SW480 (cell line): ENCODE measurements around the gene ASMTL.
"Not testable (repeated sequence)": the region's sequence is repeated elsewhere in the genome, so short reads cannot be mapped to it uniquely, and the experiment has no call there.

ENCODE experiments used
- DNase-seq: peaks from one replicate; pipeline ENCODE4 v3.0.0-alpha.2; 2016; ENCODE audit warnings: low spot score

ASMTL gene

DNA sequence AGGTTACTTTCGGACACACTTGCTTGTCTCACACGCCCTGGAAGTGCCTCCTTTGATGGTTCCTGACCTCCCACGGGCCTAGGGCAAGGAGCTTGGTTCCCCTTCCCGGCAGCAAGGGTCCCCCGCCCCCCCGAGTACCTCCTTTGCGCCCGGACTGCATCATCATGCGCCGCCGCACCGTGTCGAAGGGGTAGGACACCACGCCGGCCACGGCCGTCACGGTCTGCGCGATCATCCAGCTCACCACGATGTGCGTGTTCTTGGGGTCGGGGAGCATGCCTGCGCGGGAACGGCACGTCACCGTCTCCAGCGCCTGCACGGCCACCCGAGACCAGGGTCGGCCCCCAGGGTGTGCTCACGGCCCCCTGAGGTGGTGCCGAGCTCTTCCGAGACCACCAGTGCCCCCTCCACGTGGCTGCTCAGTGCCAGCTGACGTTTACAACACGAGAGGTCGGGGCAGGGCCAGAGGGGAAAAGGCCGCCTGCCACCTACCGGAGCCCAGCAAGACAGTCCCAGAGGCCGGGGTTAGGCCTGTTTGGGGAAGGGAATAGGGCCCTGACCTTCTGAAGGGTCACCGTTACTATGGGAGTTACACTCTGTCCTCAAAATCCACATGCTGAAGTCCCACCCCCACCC is 65.5 kb downstream of the ASMTL start:
- no peak for DNase-seq

DNA sequence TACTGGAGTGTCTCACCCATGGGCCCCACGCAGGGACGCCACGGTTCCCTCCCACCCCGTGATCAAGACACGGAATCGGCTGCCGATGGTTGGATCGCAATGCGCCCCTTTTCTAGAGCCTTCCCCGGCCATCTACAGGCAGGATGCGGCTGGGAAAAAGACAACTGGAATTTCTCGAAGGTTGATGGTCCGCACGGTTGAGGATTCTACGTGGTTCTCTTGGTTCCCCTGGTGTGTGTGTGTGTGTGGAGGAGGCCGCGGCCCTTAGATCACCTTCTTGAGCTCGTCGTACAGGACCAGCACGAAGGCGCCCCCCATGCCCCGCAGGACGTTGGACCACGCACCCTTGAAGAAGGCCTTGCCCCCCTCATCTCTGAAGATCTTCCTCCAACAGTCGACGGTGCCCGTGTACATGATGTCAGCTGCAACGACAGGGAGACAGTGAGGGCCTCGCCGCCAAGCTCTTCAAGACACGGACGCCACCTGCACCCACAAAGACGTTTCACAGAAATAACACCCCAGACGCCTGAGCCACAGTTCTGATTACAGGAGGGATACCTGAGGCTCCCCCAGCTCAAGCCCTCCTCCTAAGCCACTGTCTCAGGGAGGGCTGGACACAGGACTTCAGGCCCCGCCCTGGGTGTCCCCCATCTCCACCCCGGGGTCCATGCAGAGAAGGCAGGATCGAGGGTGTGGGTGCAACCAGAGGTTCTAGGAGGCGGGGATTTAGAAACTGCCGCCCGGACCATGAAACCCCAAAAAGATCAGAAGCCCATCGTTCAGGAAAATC is 66.2 kb downstream of the ASMTL start:
- DNase-seq, result no peak

DNA sequence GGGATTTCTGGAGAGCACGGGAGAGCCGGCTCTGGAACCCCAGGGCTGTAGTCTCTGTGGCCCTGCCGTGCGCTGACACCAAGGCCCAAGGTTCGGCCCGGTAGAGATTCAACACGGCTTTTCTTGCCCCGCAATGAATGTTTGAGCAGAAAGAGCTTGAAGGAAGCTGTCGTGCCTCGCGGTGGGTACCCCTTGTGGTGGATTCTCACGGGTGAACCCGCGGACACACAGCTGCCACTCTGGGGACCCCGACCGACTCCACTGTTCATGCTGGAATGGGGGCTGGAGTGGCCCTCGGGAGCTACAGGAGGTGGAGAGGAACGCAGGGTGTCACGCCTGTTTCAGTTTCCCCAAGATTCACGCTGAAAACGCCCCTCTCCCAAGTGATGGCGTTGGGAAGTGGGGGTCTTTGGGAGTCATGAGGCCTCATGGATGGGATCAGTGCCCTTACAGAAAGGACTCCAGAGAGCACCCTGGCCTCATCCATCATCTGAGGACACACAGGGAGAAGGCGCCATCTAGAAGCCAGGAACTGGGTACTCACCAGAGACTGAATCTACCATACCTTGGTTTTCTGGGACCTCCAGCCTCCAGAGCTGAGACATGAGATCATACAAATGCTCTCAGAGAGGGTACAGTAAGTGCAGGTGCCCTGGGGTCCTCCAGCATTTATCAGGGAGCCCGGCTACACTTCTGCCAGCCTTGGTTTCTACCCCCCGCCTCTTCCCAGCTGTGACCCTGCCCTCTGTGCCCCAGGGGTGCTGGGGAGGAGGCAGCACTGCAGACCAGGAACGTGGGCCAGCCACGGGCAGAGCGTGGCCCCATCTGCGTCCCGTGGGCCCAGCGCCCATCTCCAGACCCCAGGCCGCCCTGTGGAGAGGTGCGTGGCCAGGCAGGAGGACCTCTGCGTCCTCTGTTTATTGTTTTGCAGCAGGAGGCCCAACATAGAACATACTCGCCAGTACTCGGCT is 67.2 kb downstream of the ASMTL start:
- DNase-seq, result no peak

DNA sequence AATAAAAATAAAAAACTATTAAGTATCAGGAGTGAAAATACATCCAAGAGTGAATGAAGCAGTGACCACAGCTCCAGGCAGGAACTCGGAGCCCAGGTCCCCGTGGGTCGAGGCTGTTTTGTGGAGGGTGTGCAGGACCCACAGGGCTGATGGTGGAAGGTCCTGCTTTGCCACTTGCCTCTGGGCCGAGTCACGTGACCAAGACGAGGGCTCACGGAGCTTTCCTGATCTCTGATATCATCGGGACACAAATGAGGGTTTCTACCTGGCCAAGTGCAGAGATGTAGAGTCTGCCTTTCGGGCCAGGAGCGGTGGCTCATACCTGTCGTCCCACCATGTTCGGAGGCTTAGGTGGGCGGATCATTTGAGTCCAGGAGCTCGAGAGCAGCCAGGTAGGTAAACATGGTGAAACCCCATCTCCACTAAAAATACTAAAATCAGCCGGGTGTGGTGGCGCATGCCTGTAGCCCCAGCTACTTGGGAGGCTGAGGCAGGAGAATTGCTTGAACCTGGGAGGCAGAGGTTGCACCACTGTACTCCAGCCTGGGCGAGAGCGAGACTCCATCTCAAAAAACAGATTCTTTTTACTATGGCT is 68.0 kb downstream of the ASMTL start:
- DNase-seq, result no peak

DNA sequence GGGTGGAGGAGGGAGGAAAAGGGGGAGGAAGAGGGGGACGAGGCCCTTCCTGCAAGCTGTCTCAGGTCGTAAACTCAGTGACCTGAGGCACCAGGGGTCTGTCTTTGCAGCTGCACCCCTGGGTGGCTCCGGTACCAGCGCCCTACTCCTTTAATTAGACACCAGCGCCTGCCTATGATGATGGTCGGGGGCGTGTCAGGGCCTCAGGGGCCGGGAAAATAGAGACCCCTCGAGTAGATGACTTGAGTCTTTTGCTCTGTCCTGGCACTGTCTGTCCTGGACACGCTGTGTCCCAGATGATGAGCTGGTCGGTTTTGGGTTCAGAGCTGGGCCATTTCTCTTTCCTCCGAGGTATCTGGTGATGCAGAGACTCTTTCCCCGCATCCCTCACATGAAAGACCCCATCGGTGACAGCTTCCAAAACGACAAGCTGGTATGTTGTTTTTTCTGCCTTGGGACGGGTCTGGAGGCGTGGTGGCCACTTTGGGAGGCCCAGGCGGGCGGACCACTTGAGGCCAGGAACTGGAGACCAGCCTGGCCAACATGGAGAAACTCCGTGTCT is 72.0 kb downstream of the ASMTL start:
- no peak for DNase-seq

DNA sequence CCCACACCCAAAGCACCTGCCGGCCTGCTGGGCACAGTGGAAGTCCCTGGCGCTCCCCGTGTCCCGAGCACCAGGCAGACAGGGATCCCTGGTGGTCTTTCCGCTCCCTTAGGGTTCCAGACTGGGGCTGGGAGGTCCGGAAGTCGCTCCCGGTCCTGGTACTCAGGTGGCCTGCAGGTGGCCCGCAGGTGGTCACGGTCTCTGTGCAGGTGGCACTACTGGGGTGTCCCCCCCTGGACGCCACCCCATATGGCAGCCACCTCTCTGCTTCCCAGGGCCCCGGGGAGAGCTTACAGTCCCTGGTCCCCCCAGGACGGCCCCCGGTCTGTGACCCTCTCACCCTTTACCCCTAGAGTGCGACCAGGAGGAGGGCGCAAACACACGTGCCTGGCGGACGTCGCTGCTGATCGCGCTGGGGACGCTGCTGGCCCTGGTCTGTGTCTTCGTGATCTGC is 74.4 kb downstream of the ASMTL start:
- no peak for DNase-seq

DNA sequence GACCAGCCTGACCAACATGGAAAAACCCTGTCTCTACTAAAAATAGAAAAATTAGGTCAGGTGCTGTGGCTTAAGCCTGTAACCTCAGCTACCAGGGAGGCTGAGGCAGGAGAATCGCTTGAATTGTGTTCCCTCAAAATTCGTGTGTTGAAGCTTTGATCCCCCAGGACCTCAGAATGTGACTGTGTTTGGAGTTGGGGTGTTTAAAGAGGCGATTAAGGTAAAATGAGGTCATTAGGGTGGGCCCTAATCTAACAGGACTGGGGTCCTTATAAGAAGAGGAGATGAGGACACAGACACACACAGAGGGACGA is 84.4 kb downstream of the ASMTL start:
- no peak for DNase-seq

DNA sequence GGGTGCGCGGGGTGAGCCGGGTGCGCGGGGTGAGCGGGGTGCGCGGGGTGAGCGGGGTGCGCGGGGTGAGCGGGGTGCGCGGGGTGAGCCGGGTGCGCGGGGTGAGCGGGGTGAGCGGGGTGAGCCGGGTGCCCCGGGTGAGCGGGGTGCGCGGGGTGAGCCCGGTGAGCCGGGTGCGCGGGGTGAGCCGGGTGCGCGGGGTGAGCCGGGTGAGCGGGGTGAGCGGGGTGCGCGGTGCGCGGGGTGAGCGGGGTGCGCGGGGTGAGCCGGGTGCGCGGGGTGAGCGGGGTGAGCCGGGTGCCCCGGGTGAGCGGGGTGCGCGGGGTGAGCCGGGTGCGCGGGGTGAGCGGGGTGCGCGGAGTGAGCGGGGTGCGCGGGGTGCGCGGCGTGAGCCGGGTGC is 86.3 kb downstream of the ASMTL start:
- DNase-seq, result not testable (repeated sequence)

DNA sequence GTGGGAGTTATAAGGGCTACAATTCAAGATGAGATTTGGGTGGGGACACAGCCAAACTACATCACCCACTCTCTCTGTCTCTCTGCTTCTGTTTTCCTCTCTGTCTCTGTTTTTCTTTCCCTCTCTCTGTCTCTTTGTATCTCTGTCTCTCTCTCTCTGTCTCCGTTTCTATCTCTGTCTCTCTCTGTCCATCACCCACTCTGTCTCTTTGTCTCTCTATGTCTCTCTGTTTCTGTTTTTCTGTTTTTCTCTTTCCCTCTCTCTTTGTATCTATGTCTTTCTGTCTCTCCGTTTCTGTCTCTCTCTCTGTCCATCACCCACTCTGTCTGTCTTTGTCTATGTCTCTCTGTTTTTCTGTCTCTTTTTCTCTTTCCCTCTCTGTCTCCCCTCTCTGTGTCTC is 90.8 kb downstream of the ASMTL start:
- DNase-seq, result no peak

DNA sequence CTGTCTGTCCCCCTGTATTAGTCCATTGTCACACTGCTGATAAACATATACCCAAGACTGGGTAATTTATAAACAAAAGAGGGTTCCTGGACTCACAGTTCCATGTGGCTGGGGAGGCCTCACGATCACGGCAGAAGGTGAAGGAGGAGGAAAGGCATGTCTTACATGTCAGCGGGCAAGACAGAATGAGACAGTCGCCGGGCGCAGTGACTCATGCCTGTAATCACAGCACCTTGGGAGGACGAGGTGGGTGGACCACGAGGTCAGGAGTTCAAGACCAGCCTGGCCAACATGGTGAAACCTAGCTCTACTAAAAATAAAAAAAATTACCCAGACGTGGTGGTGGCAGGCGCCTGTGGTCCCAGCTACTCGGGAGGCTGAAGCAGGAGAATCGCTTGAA is 91.4 kb downstream of the ASMTL start:
- DNase-seq, result no peak

DNA sequence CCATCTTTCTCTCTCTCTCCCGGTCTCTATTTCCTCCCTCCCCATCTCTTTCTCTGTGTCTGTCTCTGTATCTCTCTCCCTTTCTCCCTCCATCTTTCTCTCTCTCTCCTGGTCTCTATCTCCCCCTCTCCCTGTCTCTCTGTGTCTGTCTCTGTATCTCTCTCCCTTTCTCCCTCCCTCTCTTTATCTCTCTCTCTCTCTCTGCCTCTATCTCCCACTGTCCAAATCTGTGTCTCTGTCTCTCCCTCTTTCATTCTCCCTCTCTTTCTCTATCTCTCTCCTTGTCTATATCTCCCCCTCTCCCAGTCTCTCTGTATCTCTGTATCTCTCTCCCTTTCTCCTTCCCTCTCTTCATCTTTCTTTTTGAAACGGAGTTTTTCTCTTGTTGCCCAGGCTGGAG is 92.5 kb downstream of the ASMTL start:
- no peak for DNase-seq

DNA sequence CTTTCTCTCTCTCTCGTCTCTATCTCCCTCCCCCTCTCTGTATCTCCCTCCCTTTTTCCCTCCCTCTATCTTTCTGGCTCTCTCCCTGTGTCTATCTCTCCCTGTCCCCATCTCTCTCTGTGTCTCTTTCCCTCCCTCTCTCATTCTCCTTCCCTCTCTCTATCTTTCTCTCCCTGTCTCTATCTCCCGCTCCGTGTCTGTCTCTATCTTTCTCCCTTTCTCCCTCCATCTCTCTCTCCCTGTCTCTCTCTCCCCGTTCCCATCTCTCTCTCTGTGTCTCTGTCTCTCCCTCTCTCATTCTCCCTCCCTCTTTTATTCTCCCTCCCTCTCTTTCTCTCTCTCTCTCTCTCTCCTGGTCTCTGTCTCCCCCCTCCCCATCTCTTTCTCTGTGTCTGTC is 93.2 kb downstream of the ASMTL start:
- DNase-seq, result no peak

DNA sequence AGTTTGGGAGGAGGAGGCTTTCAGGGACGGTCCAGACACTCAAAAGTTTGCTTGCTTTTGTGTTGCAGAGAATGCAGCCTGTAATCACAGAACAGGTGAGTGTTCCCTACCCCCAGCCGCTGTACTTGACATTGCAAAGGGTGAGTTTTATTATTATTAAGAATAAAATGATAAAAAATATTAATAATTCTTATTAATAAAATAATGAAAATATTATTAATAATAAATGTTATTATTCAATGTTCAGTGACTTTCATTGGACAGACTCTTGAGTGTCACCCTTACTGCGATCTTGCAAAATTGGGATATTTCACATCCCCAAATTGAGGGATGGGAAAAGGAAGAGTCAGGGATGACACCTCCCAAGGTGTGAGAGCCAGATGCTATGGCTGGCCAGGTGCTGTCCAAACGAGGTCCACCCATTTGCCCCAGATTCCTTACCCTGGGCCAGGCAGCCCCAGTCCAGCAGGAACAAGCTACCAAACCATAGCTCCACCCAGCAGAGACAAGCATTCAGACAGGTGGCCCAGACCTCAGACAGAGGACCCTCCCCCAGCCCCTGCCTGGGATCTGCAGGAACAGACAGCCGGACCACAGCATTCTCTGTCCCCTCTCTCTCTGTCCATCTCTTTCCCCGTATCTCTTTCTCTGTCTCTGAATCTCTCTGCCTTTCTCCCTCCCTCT is 93.8 kb downstream of the ASMTL start:
- DNase-seq, result no peak

DNA sequence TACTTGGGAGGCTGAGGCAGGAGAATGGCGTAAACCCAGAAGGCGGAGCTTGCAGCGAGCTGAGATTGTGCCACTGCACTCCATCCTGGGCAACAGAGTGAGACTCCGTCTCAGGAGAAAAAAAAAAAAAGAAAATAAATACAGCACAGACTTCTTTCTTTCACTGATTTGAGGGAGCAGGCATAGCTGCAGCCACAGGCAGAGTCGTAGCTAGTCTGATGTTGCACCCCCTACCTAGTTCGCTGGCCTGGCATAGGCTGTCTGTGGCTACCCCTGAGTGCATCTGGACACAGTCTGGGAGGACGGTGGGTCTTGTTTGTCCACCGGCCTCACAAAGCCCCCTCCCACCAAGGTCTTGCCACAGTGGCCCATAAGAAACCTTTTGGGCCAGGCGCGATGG is 94.7 kb downstream of the ASMTL start:
- no peak for DNase-seq

DNA sequence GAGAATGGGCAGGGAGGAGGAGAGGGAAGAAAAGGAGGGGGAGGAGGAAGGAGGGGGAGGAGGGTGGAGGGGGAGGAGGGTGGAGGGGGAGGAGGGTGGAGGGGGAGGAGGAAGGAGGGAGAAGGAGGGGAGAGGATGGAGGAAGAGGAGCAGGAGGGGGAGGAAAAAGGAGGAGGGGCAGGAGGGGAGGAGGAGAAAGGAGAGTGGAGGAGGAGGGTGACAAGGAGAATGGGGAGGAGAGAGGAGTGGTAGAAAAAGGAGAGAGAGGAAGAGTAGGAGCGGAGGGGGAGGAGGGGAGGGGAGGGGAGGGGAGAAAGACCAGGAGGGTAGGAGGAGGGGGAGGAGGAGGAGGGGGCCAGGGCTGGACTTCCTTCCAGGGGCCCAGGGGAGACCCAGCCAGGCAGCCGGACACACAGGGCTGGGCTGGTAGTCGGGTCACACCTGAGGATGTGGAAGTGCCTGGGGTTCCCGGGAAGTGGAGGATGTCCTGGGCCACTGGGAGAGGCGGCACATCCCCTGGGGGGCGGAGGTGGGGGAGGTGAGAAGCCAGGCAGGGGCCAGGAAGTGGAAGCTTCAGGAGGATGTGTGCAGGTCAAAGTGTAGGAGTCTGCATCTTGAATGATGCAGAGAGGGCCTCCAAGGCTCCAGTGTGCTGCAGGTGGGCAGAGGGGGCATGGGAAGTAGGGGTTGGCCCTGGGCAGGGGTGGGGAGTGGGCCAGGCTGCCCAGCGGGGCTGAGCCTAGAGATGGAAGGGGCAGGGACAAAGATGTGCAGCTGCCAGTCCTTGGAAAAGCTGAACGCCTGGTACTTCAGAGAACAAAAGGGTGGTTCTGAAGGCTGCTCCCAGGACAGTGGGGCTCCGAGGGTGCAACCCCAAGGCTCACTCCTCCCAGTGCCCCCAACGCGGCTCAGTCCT is 97.3 kb downstream of the ASMTL start:
- DNase-seq, result no peak

DNA sequence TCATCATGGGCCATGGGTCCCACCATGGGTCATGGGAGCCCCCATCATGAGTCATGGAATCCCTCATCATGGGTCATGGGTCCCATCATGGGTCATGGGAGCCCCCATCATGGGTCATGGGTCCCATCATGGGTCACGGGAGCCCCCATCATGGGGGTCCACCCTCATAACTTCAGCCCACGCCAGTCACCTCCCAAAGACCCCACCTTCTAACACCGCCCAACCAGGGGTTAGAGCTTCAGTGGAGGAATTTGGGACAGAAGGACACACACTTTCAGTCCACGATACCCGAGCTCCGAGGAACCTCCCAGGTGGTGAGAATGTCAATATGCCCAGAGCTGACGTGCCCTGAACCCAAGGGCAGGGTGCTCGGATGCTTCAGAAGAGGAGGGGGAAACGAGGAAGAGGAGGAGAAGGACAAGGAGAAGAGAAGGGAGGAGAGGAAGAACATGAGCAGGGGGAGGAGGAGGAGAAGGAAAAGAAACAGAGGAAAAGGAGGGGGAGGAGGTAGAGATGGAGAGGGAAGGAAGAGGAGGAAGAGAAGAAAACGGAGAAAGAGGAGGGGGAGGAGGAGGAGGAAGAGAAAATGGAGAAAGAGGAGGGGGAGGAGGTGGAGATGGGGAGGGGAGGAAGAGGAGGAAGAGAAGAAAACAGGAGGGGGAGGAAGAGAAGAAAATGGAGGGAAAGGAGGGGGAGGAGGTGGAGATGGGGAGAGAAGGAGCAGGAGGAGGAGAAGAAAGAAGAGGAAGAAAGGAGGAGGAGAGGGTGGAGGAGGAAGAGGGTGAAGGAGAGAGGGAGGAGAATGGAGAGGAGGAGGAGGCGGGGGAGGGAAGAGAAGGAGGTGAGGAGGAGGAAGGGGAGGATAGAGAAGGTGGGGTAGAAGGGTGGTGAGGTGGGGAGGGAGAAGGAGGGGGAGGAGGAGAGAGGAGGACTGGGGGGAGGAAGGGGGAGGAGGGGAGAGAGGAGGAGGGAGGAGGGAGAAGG is 98.4 kb downstream of the ASMTL start:
- no peak for DNase-seq
